EH (cell line): ENCODE data around the gene TFDP2.
"Not testable (repeated sequence)": the region's sequence is repeated elsewhere in the genome, so short reads cannot be mapped to it uniquely, and the experiment has no call there.

Experiments
- DNase-seq: peaks from one replicate; pipeline ENCODE4 v3.0.0-alpha.2; 2015; ENCODE audit warnings: low read depth

Gene TFDP2

DNA sequence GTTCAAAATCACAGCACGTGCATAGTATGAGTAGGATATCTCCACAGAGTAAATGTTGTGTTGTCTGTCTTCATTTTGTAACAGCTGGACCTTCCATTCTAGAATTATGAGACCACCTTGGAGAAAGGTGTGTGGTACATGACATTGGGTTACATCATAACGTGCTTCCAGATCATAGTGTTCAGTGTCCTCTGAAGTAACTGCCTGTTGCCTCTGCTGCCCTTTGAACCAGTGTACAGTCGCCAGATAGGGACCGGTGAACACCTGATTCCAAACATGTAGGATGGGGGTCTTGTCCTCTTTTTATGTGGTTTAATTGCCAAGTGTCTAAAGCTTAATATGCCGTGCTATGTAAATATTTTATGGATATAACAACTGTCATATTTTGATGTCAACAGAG is 223.7 kb downstream of the TFDP2 start:
- DNase-seq = not testable (repeated sequence)

DNA sequence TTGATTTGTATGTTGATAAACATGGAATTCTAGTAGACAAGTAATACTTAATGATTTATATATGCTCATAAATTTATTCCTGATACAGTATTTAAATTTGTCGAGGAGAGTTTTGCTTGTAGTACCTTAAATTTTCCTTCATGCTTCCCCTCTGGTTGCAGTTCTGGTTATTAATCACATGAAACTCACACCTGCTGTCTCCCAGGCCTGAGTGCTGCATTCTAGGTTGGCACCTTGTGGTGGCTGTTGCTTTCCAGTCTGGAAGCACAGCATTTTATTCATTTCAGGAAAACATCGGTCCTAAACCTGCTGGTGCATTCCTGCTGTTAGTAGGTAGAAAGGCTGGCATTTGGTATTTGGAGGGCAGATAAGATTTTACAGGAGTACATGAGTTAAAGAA is 228.0 kb downstream of the TFDP2 start:
- no peak for DNase-seq

DNA sequence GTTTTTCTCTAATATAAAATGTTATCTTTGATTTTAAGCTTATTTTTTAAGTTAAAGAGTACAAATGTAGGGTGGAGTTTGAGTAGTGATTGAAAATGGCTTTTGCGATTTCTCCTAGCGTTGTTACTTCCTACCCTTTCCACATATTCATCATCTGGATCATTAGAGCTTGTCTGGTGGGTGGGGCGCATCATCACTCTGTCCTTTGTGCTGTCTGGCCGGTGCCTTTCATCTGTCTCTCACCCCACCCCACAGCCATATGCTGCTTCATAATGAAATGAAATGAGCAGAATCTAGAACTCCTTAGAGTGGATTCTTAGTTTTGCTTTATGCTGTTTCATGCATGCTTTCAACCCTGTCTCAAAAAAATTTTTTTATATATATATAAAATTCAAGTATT is 228.6 kb downstream of the TFDP2 start:
- no peak for DNase-seq

DNA sequence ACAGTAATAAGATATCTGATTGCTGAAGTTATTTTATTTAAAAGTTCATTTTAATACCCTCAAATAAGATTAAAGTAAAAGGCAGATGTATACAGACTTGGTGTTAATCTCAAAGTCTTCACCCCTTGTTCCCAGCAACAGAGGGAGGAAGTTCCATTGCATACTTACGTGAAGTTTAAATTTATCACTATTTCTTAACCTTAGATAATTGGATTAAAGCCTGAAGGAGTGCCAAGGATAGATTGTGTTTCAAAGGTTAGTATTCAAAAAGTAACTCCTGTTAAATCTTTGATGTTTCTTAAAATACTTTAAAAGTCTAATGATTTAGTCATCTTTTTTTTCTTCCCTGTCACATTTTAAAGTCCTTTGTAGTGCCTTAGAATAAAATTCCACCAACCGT is 233.6 kb downstream of the TFDP2 start:
- DNase-seq = peak; percentile 8

DNA sequence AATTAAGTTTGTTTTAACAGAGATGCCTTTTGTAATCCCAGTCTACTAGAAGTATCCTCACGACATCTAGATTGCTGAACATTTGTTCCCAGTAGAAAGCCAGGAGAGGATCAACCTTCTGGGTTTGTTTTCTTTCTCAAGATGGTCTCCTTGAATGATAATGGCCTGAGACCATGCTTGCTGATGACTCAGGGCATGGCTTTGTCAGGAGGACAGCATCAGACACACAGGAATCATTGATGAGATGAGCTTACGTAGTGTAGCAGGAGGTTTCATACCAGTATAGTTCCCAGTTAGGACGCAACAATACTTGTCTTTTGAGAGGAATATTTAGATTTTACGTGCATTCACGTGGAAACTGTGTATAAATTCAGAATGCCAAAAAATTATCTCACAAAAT is 234.3 kb downstream of the TFDP2 start:
- DNase-seq = peak; percentile 40

DNA sequence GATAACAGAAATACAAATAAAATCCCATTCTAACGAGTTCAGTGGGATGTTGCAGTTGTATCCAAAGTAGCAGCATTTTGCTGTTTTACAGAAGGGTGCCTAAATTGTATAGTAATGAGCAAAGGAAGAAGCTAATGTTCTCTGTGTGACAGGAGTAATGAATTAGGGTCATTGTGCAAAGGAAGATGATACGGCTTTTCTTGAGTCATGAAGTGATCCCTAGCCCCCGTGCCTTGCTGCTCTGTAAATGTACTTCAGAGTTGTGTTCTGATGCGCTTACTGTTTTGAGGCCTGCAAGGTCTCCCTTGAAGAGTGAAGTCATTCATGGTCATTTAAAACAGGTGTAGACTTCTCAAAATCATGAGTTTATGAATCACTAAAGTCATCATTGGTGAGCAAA is 235.0 kb downstream of the TFDP2 start:
- DNase-seq = no peak

DNA sequence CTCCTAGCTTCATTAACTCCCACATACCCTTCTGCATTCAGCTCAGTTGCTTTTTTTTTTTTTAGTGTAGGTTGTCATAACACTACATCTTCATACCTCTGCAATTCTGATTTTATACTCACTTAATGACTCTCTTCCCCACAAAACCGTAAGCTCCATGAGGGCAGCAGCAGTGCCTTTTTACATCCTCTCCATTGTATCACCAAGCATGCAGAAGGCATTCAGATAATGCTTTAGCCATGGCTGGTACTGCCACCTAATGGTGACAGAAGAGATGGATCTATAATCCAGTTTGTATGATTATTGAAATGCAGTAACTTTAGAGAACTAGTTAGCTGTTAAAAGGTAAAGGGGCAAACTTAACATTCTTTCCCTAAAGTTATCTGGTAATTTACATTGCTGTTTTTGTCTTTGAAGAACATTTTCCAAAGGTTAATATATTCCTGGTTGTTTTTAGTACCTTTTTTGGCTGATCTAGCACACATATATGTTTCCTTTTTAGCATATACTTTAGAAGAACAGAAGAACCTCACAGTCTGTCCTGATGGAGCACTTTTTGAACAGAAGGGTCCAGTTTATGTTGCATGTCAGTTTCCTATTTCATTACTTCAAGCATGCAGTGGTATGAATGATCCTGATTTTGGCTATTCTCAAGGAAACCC is 236.1 kb downstream of the TFDP2 start:
- DNase-seq = peak; percentile 68

DNA sequence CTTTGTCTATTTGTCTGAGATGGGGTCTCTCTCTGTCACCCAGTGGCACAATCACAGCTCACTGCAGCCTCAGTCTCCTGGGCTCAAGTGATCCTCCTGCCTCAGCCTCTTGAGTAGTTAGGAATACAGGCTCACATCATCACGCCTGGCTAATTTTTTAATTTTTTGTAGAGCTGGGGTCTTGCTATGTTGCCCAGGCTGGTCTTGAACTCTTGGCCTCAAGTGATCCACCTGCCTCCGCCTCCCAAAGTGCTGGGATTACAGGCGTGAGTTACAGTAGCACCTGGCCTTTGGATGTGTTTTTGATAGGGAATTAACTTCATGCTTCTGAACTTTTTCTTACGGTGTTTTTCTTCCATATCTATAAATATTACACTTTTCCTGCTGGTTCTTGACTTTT is 239.4 kb downstream of the TFDP2 start:
- not testable (repeated sequence) for DNase-seq

DNA sequence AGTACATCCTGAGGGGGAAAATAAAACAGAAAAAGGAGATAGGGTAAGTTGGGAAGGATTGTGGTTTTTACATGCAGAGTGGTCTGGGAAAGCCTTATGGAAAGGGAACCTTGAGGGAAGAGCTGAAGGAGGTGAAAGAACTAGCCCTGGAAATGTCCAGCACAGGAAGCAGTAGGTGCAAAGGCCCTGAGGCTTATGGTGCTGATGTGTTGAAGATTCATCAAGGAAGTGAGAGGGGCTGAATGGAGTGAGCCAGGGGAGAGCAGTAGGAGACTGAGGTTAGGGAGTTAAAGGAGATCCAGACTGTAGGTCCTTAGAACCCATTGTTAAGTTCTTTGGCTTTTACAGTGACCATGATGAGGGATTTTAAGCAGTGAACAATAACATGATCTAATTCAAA is 239.9 kb downstream of the TFDP2 start:
- DNase-seq = no peak

DNA sequence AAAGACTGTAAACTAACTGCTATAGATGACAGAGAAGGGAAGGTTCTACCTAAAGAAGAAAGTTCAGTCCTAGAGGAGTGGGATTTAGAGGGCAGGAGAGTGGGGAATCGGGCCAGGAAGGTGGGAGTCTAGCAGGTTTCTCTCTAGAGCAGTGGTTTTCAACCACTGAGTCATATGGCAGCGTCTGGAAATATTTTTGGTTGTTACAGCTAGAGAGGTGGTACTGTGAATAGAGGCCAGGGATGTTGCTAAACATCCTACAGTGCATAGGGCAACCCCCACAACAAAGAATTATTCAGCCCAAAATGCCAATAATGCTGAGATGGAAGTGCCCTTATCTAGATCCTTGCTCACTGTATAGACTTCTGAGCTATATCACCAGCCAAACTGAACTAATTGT is 244.2 kb downstream of the TFDP2 start:
- peak; percentile 6 for DNase-seq

DNA sequence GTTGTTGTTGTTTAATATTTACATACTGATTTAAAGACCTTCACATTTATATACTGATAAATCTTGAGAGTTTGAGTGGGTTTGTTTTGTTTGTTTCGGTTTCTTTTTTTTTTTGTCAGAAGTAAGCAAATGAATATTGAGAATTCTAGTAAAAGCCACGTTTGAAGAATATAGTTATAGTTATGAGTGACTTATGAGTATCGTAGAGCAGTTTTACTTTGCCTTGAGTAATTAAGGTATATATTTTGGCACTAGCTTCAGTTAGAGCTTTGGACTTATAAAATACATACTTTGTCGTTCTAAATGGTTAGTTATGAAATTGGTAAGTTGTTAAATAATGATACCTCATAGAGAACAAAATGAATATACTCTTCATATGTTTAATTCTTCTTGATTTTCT is 245.1 kb downstream of the TFDP2 start:
- DNase-seq = no peak

DNA sequence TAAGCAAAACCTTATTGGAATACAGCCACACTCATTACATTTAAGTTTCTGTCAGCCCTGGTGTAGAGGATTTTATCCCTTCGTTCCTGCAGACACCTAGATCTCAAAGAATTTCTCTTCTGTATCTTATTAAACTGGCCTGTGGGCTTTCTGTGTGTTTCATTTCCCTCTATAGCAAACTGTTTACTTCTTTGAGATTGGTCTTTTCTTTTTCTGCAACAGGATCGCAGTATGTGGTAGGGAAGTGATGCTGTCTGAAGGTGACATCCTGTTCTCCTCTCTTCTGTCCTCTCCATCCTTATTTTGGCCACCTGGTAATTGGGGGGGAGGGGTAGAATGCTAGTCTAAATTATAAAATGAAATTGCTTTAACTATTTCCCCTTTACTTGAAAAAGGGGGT is 247.4 kb downstream of the TFDP2 start:
- no peak for DNase-seq

DNA sequence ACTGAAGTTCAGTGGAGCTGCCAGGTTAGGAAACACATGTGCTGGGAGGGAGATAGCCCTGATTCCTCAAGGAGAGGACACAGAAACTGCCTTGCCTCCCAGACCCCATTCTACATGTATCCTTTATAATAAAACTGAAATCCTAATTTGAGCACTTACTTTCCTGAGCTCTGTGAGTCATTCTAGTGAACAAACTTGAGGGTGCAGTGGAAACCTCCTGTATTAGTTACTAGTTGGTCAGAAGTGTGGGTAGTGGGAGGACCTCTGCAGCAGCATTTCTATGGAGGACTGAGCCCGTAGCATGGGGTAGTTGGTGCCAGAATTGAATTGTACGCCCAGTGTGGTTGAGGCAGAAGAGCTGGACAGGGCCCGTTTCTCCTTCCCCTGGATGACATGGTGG is 249.0 kb downstream of the TFDP2 start:
- DNase-seq = no peak

DNA sequence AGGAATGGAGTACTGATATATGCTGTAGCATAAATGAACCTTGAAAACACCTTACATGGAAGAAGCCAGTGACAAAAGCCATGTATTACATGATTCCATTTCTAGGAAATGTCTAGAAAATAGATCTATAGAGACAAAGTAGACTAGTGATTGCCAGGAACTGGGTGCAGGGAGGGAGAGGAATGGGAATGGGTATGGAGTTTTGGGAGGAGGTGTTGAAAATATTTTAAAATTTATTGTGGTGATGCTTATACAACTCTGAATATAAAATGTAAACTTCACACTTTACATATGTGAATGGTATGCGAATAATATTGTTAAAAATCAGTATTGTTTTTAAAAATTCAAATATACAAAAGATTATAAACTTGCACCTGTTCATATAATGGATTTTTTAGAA is 250.4 kb downstream of the TFDP2 start:
- DNase-seq = no peak

DNA sequence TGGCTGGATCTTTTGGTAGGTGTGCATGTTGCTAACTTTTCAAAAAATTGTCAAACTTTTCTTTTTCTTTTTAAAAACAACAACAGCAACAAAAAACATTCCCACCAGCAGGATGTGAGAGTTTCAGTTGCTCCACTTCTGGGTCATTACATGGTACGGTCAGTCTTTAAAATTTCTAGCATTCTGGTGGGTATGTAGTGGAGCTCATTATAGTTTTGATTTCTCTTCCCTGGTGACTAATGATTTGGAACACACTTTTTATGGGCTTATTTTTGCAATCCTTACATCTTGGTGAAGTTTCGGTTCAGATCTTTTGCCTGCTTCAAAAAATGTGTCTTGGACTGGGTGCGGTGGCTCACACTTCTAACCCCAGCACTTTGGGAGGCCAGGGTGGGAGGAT is 253.6 kb downstream of the TFDP2 start:
- DNase-seq = peak; percentile 68

DNA sequence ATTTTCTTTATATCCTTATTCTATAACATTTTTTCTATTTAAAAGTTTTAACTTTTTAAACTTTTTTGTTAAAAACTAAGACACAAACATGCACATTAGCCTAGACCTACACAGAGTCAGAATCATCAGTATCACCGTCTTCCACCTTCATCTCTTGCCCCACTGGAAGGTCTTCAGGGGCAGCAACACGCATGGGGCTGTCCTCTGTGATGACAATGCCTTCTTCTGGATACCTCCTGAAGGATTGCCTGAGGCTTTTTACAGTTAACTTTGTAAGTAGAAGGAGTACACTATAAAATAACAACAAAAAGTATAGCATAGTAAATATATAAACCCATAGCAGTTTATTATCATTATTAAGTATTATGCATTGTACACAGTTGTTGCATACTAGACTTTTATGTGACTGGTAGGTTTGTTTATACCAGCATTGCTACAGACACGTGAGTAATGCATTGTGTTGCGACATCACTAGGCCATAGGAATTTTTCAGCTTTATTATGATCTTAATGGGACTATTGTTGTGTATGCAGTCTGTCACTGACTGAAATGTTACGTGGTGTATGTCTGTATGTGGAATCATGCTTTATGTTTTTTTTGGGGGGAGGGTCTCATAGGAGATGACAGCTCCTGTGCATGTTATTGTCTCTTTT is 254.7 kb downstream of the TFDP2 start:
- peak; percentile 90 for DNase-seq
